Ovary (tissue), 3 donors: ENCODE results near the gene TATDN2.

Experiments used
- CTCF ChIP-seq, 3 donors: fragments of 450-650 bp in 2 of 3; fragments of 200-600 bp in 1 of 3; IDR thresholded peaks; one replicate each; pipeline versions ENCODE4 v1.5.1 to v1.8.0; 2016 to 2022; ENCODE audit warnings: antibody characterized with exemption in 3 of 3, mild to moderate bottlenecking in 1 of 3
- EP300 ChIP-seq: sonication (generic); formaldehyde crosslinking; IDR thresholded peaks from one replicate; pipeline ENCODE4 v1.6.1; 2017; ENCODE audit warnings: antibody characterized with exemption
- POLR2A ChIP-seq: fragments of 450-650 bp; IDR thresholded peaks from one replicate; pipeline ENCODE4 v1.6.1; 2017; ENCODE audit warnings: antibody characterized with exemption, mild to moderate bottlenecking, moderate library complexity
- donor health status: DM: no; HTN: no; CAD: no.

- TF ChIP-seq CTCF (IDR thresholded peaks at IDR 0.05) (no peak), POLR2A (no peak), EP300 (no peak)
Observed at GRCh38 chr3:10244009-10244408, 4.2 kb upstream of the TATDN2 start.
